ENCODE data around the gene NT5E.

NT5E gene

DNA sequence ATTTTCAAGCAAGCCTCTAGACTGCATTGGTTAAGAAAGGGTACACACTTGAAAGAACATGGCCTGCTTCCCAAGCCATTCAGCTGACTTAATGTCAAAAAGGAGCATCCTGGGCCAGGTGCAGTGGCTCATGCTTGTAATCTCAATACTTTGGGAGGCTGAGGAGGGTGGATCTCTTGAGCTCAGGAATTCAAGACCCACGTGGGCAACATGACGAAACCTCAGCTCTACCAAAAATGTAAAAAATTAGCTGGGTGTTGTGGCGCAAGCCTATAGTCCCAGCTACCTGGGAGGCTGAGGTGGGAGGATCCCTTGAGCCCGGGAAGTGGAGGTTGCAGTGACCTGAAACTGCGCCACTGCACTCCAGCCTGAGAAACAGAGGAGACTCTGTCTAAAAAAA, 26.9 kb upstream of the NT5E start:
- DNase-seq = no peak

- no peak for DNase-seq
These were observed 24.9 kb upstream of the NT5E start for GRCh38 chr6:85424981-85425380.

GRCh38 chr6:85425997-85426396, 23.9 kb upstream of the NT5E start:
- no peak for DNase-seq

- no peak for DNase-seq
These were observed 21.4 kb upstream of the NT5E start for GRCh38 chr6:85428486-85428885.

GRCh38 chr6:85429346-85429745, 20.5 kb upstream of the NT5E start:
- DNase-seq = no peak

GRCh38 chr6:85431271-85431670, 18.6 kb upstream of the NT5E start:
- DNase-seq = no peak

GRCh38 chr6:85432554-85432953, 17.3 kb upstream of the NT5E start:
- DNase-seq = no peak

GRCh38 chr6:85435851-85436250, 14.0 kb upstream of the NT5E start:
- no peak for DNase-seq

DNA sequence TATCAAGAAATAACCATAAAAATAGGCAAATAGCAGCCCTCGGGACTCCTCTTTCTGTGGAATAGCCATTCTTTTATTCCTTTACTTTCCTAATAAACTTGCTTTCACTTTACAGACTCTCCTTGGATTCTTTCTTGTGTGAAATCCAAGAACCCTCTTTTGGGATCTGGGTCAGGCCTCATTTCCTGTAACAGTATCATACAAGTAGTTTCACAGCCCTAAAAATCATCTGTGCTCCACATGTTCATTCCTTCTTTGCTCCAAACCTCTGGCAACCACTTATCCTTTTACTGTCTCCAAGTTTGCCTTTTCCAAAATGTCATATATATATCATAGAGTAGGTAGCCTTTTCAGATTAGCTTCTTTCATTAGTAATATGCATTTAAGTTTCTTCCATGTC, 13.5 kb upstream of the NT5E start:
- DNase-seq = no peak

- DNase-seq = no peak
These were observed 12.9 kb upstream of the NT5E start for GRCh38 chr6:85436939-85437495.

DNA sequence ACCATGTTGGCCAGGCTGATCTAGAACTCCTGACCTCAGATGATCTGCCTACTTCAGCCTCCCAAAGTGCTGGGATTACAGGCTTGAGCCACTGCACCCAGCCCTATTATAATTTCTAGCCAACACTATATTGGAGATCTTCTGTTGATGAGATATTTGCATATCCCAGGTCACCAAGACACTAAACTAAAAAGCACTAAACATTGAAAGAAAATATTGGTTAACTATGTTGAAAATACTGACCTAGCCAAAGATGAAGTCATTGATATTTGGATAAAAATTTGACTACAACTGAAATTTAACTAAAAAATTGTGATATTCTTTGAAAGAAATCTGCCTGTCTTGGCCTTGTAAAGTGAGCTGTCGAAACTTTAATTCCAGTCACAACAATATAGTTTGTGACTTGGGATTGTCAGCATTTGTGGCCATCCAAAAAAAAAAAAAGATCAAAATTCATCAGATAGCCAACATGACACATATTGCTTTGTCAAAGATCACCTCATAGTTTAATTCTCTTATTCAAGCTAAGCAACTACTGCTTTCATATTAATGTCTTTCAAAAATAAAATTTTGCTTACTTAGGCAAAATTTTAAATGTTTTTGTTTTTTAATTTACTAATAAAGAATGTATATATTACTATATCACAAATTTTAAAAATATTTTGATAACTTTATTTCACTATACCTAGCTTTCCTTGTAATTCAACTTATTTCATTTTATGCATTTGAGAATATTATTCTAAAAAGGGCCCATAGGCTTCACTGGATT, 6.3 kb upstream of the NT5E start:
- no peak for DNase-seq

GRCh38 chr6:85449388-85449817, 480 bp upstream of the NT5E start:
- no peak for DNase-seq

- DNase-seq = no peak
These were observed 1.9 kb downstream of the NT5E start for GRCh38 chr6:85451565-85452306.

- DNase-seq = no peak
These were observed 2.6 kb downstream of the NT5E start for GRCh38 chr6:85452441-85452881.

- DNase-seq = no peak
These were observed 3.2 kb downstream of the NT5E start for GRCh38 chr6:85453052-85453451.

DNA sequence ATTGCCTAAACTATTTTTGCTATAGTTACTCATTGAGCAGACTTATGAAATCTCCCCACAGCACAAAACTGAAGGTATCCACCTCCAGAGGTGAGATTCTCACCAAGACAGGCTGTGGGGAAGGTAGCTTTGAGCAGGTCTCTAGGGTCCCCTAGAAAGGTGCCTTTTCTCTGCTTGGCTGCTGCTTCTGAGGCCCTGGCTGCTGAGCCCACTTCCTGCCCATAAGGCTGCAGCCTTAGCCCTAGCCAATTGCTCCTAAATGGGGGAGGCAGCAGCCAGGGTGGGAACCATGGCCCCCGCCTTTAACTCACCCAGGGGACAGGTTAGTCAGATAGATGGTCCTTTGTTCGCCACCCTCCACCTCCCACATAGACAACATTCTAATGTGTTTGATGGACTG, 3.6 kb downstream of the NT5E start:
- DNase-seq = no peak

GRCh38 chr6:85455471-85456026, 5.7 kb downstream of the NT5E start:
- no peak for DNase-seq

GRCh38 chr6:85456782-85457181, 6.9 kb downstream of the NT5E start:
- no peak for DNase-seq

DNA sequence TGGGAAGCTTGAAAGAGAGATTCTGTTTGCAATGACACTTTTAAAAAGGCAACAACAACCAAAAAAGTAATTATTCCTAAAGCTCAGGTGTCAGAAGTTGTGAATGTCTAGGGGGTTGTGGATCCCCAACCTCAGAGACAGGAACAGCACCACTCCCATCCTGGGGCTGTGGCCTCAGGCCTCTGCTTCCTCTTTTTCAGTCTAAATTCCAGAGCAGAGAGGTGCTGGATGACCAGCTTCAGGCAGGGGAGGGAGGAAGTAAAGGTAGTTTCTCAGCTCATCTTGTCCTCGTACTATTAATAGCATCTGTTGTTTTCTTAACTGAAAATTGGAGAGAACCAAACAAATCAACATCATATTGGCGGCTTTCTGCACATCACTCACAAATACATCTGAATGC, 8.3 kb downstream of the NT5E start:
- DNase-seq = no peak

- no peak for DNase-seq
These were observed 8.9 kb downstream of the NT5E start for GRCh38 chr6:85458782-85459181.

GRCh38 chr6:85459224-85459901, 9.5 kb downstream of the NT5E start:
- no peak for DNase-seq

DNA sequence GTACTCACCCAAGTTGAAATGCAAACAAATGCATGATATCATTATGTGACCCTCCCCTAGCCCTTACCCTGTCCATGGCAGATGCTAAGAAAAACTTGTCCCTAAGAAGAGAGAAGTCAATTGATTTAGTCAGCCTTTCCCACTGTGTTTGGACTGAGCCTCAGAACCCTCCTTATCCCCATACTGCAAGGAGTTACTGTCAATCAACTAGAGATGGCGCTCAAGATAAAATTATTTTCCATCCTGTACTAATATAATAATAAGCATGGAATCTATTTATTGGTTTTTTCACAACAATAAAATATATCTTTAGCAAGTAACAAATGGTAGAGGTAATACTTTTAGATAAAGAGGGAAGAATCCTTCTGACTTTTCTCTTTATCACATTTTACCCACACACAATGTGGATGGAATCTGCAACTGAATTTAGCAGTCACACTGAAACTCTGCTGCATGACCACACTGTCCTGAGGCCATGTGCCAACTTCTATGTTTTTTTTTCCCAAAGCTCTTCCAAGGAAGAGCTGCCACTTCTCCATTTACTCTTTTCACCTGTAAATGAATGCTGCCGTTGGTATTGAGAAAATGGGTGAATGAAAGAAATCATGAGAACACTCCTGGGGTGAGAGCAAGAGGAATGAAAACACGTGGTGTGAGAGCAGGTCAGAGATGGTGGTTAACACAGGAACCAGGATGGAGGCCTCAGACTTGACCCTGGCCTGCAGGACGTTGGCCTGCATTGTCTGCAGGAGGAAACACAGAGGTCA, 10.5 kb downstream of the NT5E start:
- DNase-seq = no peak
